Spleen (tissue), 11 donors: Measurements from ENCODE around the gene RNASE9. TPM values are rescaled to one million over a fixed set of nuclear protein-coding genes. Genes with fewer than 3 reads are reported as not detected.

Experiments
- DNase-seq: peaks from one replicate; pipeline ENCODE4 v3.0.0-alpha.2; 2020
- H3K27ac ChIP-seq, 8 donors: fragments of 200-600 bp; sonication (generic) in 7 of 8; 1 replicate in 4 of 8; 2 replicates in 4 of 8; pipeline versions ENCODE4 v1.5.0 to v1.8.0; 2016 to 2021; ENCODE audit warnings: inconsistent platforms in 4 of 8, mild to moderate bottlenecking in 4 of 8, moderate library complexity in 1 of 8
- H3K27me3 ChIP-seq, 7 donors: fragments of 200-600 bp; sonication (generic) in 6 of 7; replicated peaks in 1 of 7; 1 replicate in 4 of 7; 2 replicates in 3 of 7; pipeline versions ENCODE4 v1.5.0 to v1.8.0; 2016 to 2021; ENCODE audit warnings: inconsistent platforms in 3 of 7, mild to moderate bottlenecking in 1 of 7
- H3K36me3 ChIP-seq, 6 donors: fragments of 200-600 bp; sonication (generic) in 5 of 6; 1 replicate in 4 of 6; 2 replicates in 2 of 6; pipeline versions ENCODE4 v1.5.0 to v1.8.0; 2016 to 2021; ENCODE audit warnings: inconsistent platforms in 2 of 6
- H3K4me1 ChIP-seq, 6 donors: fragments of 200-600 bp; sonication (generic) in 5 of 6; 1 replicate in 3 of 6; 2 replicates in 3 of 6; pipeline versions ENCODE4 v1.5.0 to v1.8.0; 2016 to 2021; ENCODE audit warnings: inconsistent platforms in 3 of 6
- H3K4me3 ChIP-seq, 8 donors: fragments of 200-600 bp; sonication (generic) in 7 of 8; 1 replicate in 4 of 8; 2 replicates in 4 of 8; pipeline versions ENCODE4 v1.5.0 to v1.8.0; 2016 to 2021; ENCODE audit warnings: inconsistent platforms in 4 of 8, mild to moderate bottlenecking in 4 of 8, moderate library complexity in 2 of 8
- H3K9me3 ChIP-seq, 8 donors: fragments of 200-600 bp; sonication (generic) in 7 of 8; 1 replicate in 4 of 8; 2 replicates in 4 of 8; pipeline versions ENCODE4 v1.5.0 to v1.8.0; 2016 to 2021; ENCODE audit warnings: inconsistent platforms in 4 of 8
- POLR2A ChIP-seq, 3 donors: fragments of 450-650 bp; IDR thresholded peaks; one replicate each; pipeline ENCODE4 v1.5.1; 2017; ENCODE audit warnings: antibody characterized with exemption in 3 of 3, mild to moderate bottlenecking in 1 of 3
- POLR2AphosphoS5 ChIP-seq, 3 donors: sonication (generic); formaldehyde crosslinking; IDR thresholded peaks; one replicate each; pipeline ENCODE4 v1.5.1; 2017; ENCODE audit warnings: antibody characterized with exemption in 3 of 3
- WGBS, 5 donors: extraction: QIAGEN DNeasy Blood & Tissue Kit in 3 of 5; methylation state at CpG; one replicate each; pipeline versions ENCODE4 v1.1.5 to v1.1.7; 2013 to 2018; 5-methylcytosine and 5-hydroxymethylcytosine counted together
- intact Hi-C: fragments of 100-400 bp; cut with DNase I; formaldehyde crosslinking; loops from one replicate; pipeline ENCODE4 v1.15.0; 2023; ENCODE audit warnings: low total_unique reads
- polyA plus RNA-seq, 3 donors: library from polyadenylated mRNA; stranded (reverse); fragments of 200-250 nt; gene quantifications; one replicate each; pipeline ENCODE4 v1.2.1, GENCODE V29; 2013
- total RNA-seq, 7 donors: library from RNA; depleted of rRNA in 3 of 7; stranded (reverse); fragments of >200 nt in 3 of 7; fragmentation: NEBNext Ultra II Directional in 4 of 7; extraction: Animal tissue kit (Norgen Biotek cat#: 25700) in 4 of 7; gene quantifications; one replicate each; pipeline versions ENCODE4 v1.1.0 to v1.2.1, GENCODE V29; 2016 to 2021
- TF ChIP-seq, protein P1 (sequence below), 11 experiments: fragments of 200-600 bp in 7 of 11; fragments of 450-650 bp in 4 of 11; sonication (generic) in 4 of 11; IDR thresholded peaks in 8 of 11; conservative IDR thresholded peaks in 3 of 11; 1 replicate in 7 of 11; 2 replicates in 4 of 11; pipeline versions ENCODE4 v1.4.0 to v1.8.0; 2016 to 2021; ENCODE audit warnings: antibody characterized with exemption in 11 of 11, inconsistent platforms in 4 of 11, mild to moderate bottlenecking in 1 of 11
- donor health status: healthy with polysubstance abuse.
- donor health status: DM: no; HTN: no; CAD: no; lungs with moderate emphysema.
- donor health status: DM: no; HTN: no; CAD: no.
- donor health status: Bipolar disorder and iron deficiency.
- donor health status: healthy.
- donor health status: DM: no; HTN: no; CAD: no.
- donor health status: DM: yes; HTN: yes; CAD: no.

RNASE9 gene
- total and polyA plus RNA-seq, 10 donors: not detected

DNA sequence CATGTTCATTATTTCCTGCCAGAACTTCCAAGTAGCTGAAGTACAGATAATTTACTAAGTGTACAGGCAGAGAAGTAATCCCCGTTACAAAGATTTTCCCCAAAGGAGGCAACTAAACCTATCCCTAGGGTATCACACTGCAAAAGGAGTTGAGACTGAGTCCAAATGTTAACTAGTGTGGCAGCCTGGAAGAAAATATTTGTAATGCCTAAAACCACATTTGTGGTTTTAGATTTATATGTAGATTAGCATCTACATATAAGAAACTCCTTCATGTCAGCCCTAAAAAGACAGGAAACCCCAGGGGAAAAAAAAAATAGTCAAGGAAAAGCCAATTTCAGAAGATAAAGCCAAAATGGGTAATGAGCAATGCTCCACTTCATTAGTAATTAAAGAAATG lies 31.7 kb upstream of the RNASE9 start:
- no peaks in the 10 kb centered on the region for H3K9me3 ChIP-seq
- H3K27me3 ChIP-seq: no peaks in the 10 kb centered on the region
- H3K27ac ChIP-seq: no peak overlapping the region
- intact Hi-C loops: loop anchor here (10.0 kb wide), 1 partner anchor 58 kb away; no protein-coding TSS in a partner anchor
- H3K4me1 ChIP-seq: no peaks in the 10 kb centered on the region
- no peak overlapping the region for H3K4me3 ChIP-seq
- 34 to 41% (median 38%) methylated on average over 1 of the region's 1 CpG for WGBS, 5 donors
- TF ChIP-seq POLR2A (IDR thresholded peaks at IDR 0.05) (no peak), POLR2AphosphoS5 (IDR thresholded peaks at IDR 0.05) (no peak)
- TF ChIP-seq, protein P1, sequence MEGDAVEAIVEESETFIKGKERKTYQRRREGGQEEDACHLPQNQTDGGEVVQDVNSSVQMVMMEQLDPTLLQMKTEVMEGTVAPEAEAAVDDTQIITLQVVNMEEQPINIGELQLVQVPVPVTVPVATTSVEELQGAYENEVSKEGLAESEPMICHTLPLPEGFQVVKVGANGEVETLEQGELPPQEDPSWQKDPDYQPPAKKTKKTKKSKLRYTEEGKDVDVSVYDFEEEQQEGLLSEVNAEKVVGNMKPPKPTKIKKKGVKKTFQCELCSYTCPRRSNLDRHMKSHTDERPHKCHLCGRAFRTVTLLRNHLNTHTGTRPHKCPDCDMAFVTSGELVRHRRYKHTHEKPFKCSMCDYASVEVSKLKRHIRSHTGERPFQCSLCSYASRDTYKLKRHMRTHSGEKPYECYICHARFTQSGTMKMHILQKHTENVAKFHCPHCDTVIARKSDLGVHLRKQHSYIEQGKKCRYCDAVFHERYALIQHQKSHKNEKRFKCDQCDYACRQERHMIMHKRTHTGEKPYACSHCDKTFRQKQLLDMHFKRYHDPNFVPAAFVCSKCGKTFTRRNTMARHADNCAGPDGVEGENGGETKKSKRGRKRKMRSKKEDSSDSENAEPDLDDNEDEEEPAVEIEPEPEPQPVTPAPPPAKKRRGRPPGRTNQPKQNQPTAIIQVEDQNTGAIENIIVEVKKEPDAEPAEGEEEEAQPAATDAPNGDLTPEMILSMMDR (IDR thresholded peaks at IDR 0.05 in 8 of 11, conservative IDR thresholded peaks at IDR 0.05 in 3 of 11): no peak
- no peaks in the 10 kb centered on the region for H3K36me3 ChIP-seq
- DNase-seq: no peak

DNA sequence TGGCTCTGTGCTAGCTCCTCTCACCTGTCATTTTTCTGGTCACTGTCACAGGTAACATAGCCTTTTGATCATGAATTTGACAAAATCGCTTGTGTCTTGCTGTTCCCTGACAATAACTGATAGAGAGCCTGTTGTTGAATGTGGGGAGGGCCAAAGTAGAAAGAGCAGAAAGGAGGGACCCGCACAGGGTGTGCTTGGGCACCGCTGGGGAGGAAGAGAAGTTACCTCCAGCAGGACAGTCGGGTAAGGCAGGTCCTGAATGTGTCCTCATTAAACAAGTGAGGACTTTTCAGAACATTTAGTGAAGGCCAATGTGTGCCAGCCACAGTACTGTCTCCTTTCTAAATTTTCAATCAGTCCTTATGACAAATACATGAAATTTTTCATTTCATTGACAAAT lies 30.4 kb upstream of the RNASE9 start, which contains the start of gene RNASE12:
Gene RNASE12, minus strand, starts transcription at position 142 of the 400 bp plus-strand sequence. CDS start 653 bp downstream, outside the sequence.
- TF ChIP-seq, protein P1 (IDR thresholded peaks at IDR 0.05 in 8 of 11, conservative IDR thresholded peaks at IDR 0.05 in 3 of 11): no peak
- H3K27ac ChIP-seq: no peak within 1 kb of the TSS
- no peak for DNase-seq
- H3K36me3 ChIP-seq: no peaks in the 10 kb centered on the region
- no peaks in the 10 kb centered on the region for H3K27me3 ChIP-seq
- intact Hi-C loops: loop anchor here (10.0 kb wide), 1 partner anchor 56 kb away; no protein-coding TSS in a partner anchor
- H3K9me3 ChIP-seq: no peaks in the 10 kb centered on the region
- 78 to 94% (median 82%) methylated on average over 4 of the region's 4 CpGs for whole genome bisulfite sequencing, 5 donors
- H3K4me1 ChIP-seq: no peaks in the 10 kb centered on the region
- no peak within 1 kb of the TSS for H3K4me3 ChIP-seq

DNA sequence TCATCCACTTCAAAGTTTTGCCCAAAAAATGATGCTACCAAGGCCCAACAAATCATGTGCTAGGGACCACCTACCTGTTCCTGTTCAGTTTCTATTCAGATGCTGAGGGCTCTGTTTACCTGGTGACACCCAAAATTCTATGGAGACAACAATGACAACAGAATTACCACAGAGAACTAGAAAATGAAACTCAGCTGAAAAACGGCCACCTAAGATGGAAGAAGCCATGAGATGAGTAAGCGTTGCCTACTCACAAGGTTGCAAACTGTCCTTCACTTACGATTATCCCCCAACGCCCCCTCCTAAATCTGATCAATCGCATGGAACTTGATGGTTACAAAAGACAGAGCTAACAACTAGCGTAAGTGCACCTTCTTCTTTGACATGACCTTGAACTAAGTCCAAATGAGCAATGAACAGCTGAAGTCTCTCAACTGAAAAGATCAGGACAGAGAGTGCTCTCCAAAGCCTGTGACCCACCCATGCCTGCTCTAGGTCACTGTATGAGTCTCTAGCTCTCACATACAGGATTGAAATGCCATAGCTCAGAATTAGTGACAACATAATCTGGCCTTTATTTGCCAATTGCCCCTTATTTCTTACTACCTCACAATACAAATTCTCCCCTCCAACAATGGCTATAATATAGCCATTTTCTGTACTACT lies 26.8 kb upstream of the RNASE9 start, which contains the start of gene RNASE11:
Gene RNASE11, minus strand, starts transcription at position 513 of the 666 bp plus-strand sequence.
- no peak within 1 kb of the TSS for H3K27ac ChIP-seq
- H3K4me1 ChIP-seq: no peaks in the 10 kb centered on the region
- H3K4me3 ChIP-seq: no peak within 1 kb of the TSS
- peaks cover 0 to 5% (median 0%) of the 10 kb centered on the region in 7 donors for H3K27me3 ChIP-seq
- H3K36me3 ChIP-seq: no peaks in the 10 kb centered on the region
- WGBS, 5 donors: 69 to 88% (median 81%) methylated on average over 6 of the region's 6 CpGs
- no peak for DNase-seq
- TF ChIP-seq POLR2AphosphoS5 (IDR thresholded peaks at IDR 0.05) (no peak), POLR2A (IDR thresholded peaks at IDR 0.05) (no peak)
- TF ChIP-seq, protein P1 (IDR thresholded peaks at IDR 0.05 in 8 of 11, conservative IDR thresholded peaks at IDR 0.05 in 3 of 11): no peak
- H3K9me3 ChIP-seq: peaks cover 0 to 4% (median 0%) of the 10 kb centered on the region in 8 donors
- intact Hi-C loops: no loop called here

DNA sequence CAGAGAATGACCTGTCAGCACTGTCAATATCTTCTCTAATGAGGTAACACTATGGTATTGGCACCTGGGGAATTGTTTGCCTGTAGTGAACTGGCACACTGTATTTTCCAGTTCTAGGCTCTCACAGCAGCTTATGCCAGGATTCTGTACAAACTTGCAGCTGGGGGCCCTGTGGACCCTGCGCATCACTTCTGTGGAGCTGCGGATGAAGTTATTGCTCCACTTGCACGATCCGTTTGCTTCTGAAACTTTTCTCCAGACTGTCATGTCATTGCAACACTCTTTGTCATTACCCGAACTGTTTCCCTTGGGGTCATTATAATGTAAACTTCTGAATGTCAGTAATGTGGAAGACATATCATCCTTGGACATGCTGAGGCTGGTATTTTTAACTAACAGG lies 23.1 kb upstream of the RNASE9 start:
- no peak overlapping the region for H3K4me3 ChIP-seq
- no peak for DNase-seq
- TF ChIP-seq, protein P1 (IDR thresholded peaks at IDR 0.05 in 8 of 11, conservative IDR thresholded peaks at IDR 0.05 in 3 of 11): no peak
- TF ChIP-seq POLR2AphosphoS5 (IDR thresholded peaks at IDR 0.05): no peak
- TF ChIP-seq POLR2A (IDR thresholded peaks at IDR 0.05): no peak
- no peaks in the 10 kb centered on the region for H3K36me3 ChIP-seq
- no peak overlapping the region for H3K27ac ChIP-seq
- intact Hi-C loops: no loop called here
- peaks cover 0 to 4% (median 0%) of the 10 kb centered on the region in 8 donors for H3K9me3 ChIP-seq
- peaks cover 0 to 5% (median 0%) of the 10 kb centered on the region in 7 donors for H3K27me3 ChIP-seq
- H3K4me1 ChIP-seq: no peaks in the 10 kb centered on the region
- 47 to 81% (median 72%) methylated on average over 5 of the region's 5 CpGs for WGBS, 5 donors
